PFSK-1 (cell line): Measurements from ENCODE around the gene PIAS4.

Source experiments
- POLR2AphosphoS5 ChIP-seq: IDR thresholded peaks from 2 replicates; pipeline ENCODE4 v1.6.1; 2012; ENCODE audit warnings: low read depth, mild to moderate bottlenecking, control low read depth, low read length, moderate library complexity
- SIN3A ChIP-seq: IDR thresholded peaks from 2 replicates; pipeline ENCODE4 v1.6.1; 2012; ENCODE audit warnings: mild to moderate bottlenecking, low read length, moderate library complexity, borderline replicate concordance; ENCODE audit not compliant: insufficient read depth
- TAF1 ChIP-seq: IDR thresholded peaks from 2 replicates; pipeline ENCODE4 v1.6.1; 2012; ENCODE audit warnings: low read length, control low read depth, borderline replicate concordance; ENCODE audit not compliant: insufficient read depth

- TF ChIP-seq SIN3A (no peak), POLR2AphosphoS5 (peak; percentile 23), TAF1 (no peak)
These were observed 80.5 kb downstream of the PIAS4 start for GRCh38 chr19:4087787-4088679.
